K562 (cell line): ENCODE data around the gene MED13L. TPM values are rescaled to one million over a fixed set of nuclear protein-coding genes. Genes with fewer than 3 reads are reported as not detected.
A peak's percentile ranks its signal among the peaks of the same experiment; 100 is the strongest.

Source experiments
- ATF4 ChIP-seq: fragments of 450-650 bp; formaldehyde crosslinking; IDR thresholded peaks from 2 replicates; pipeline ENCODE4 v1.4.0; 2022; ENCODE audit warnings: mild to moderate bottlenecking, moderate library complexity
- HDAC1 ChIP-seq, 2 experiments: fragments of 450-650 bp; IDR thresholded peaks; 2 replicates each; pipeline ENCODE4 v1.6.1; 2016 to 2017; ENCODE audit warnings: inconsistent platforms in 1 of 2, mild to moderate bottlenecking in 1 of 2, moderate library complexity in 1 of 2
- HLTF ChIP-seq: fragments of 450-650 bp; IDR thresholded peaks from 2 replicates; pipeline ENCODE4 v1.6.1; 2016
- IRF1 ChIP-seq: sonication (generic); formaldehyde crosslinking; IDR thresholded peaks from 2 replicates; pipeline ENCODE4 v1.8.0; 2022; ENCODE audit warnings: missing genetic modification reagents, mild to moderate bottlenecking, borderline replicate concordance
- MGA ChIP-seq: fragments of 450-650 bp; IDR thresholded peaks from 2 replicates; pipeline ENCODE4 v1.6.1; 2016; ENCODE audit warnings: mild to moderate bottlenecking, moderate library complexity
- NBN ChIP-seq: fragments of 450-650 bp; IDR thresholded peaks from 2 replicates; pipeline ENCODE4 v1.6.1; 2016; ENCODE audit warnings: low read depth, mild to moderate bottlenecking
- NFATC3 ChIP-seq: fragments of 450-650 bp; IDR thresholded peaks from 2 replicates; pipeline ENCODE4 v1.6.1; 2017; ENCODE audit warnings: mild to moderate bottlenecking
- PKNOX1 ChIP-seq: fragments of 450-650 bp; IDR thresholded peaks from 2 replicates; pipeline ENCODE4 v1.6.1; 2016
- THRB ChIP-seq: fragments of 450-650 bp; formaldehyde crosslinking; conservative IDR thresholded peaks from 2 replicates; pipeline ENCODE4 v1.4.0; 2022; ENCODE audit warnings: mild to moderate bottlenecking, missing genetic modification characterization
- YBX1 ChIP-seq: fragments of 450-650 bp; IDR thresholded peaks from 2 replicates; pipeline ENCODE4 v1.7.1; 2016; ENCODE audit warnings: mild to moderate bottlenecking
- ZNF740 ChIP-seq, 3 experiments: fragments of 200-800 bp in 1 of 3; sonication (Bioruptor generic) in 1 of 3; sonication (generic) in 1 of 3; formaldehyde crosslinking in 1 of 3; IDR thresholded peaks; 2 replicates each; pipeline versions ENCODE4 v1.6.1 to v1.8.0; 2016 to 2022; ENCODE audit warnings: mild to moderate bottlenecking in 2 of 3, missing compliant biosample characterization in 2 of 3, missing genetic modification characterization in 2 of 3, missing genetic modification reagents in 1 of 3
- polyA plus RNA-seq, 8 experiments: library from polyadenylated mRNA; depleted of rRNA in 4 of 8; stranded (reverse) in 5 of 8; unstranded in 3 of 8; fragments of >200 nt; fragmentation: Nextera tagmentation in 2 of 8; fragmentation: Illumina TruSeq in 1 of 8; extraction: Ambion mirVana in 2 of 8; extraction: Trizol in 1 of 8; gene quantifications; 2 replicates each; pipeline versions ENCODE4 v1.2.1 to v1.2.3, GENCODE V29; 2011 to 2014; ENCODE audit warnings: inconsistent platforms in 1 of 8, missing spikeins in 1 of 8
- total RNA-seq, 7 experiments: library from RNA; depleted of rRNA in 6 of 7; stranded (reverse); fragments of >200 nt in 6 of 7; fragmentation: Illumina TruSeq in 2 of 7; extraction: Trizol in 2 of 7; gene quantifications; 2 replicates each; pipeline versions ENCODE4 v1.2.1 to v1.2.3, GENCODE V29; 2011 to 2021; ENCODE audit warnings: low replicate concordance in 1 of 7

The MED13L gene
- total and polyA plus RNA-seq, 9 of the 15 experiments (the other 6 are each of a cell fraction or from before 2014, with no cell fraction given): 13.4 to 90.3 (median 36.9) TPM

- no peak for TF ChIP-seq IRF1 (CRISPR knock-in tag)
- TF ChIP-seq NFATC3: no peak
- no peak for TF ChIP-seq PKNOX1
- no peak for TF ChIP-seq NBN
- no peak for TF ChIP-seq ZNF740 (CRISPR knock-in tag; IDR thresholded peaks at IDR 0.05)
- TF ChIP-seq ZNF740 (tag; IDR thresholded peaks at IDR 0.05): no peak
- TF ChIP-seq THRB (CRISPR knock-in tag): no peak
- no peak for TF ChIP-seq YBX1
- 0 out of 2 replicates have a peak, but pooled peaks have one; percentile 72 for TF ChIP-seq HLTF
- no peak for TF ChIP-seq MGA
- TF ChIP-seq HDAC1 (IDR thresholded peaks at IDR 0.05): peak in 1 of 2 experiments; percentile 64; a peak in 1 of 4 replicates
- TF ChIP-seq ATF4 (CRISPR knock-in tag): no peak
These were observed 27.6 kb downstream of the MED13L start (continued) for GRCh38 chr12:116249938-116250337.
